Stimulated activated CD4-positive, alpha-beta T cell treated with anti-CD3 and anti-CD28 coated beads, Interleukin-15, amount 100 ng/mL, for 24 hours (primary cell): ENCODE results near the gene TSPO2.

Experiments used
- DNase-seq: peaks from one replicate; pipeline ENCODE4 v3.0.0-alpha.2; 2020

Gene TSPO2

DNA sequence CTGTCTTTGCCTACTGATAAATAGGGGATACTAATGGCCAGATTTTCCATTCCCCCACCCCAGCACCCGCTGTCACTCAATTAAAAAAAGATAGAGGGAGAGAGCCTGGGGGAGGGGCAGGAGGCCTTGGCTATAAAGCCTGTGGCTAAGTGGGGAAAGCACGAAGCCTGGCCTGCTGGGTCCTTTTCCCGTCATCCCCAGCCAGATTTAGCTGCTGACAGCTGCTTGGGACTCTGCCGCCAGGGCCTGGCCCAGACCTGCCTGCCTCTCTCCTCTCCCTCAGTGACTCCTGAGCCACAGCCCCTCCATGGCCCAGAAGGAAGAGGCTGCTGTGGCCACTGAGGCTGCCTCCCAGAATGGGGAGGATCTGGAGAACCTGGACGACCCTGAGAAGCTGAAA, 10.8 kb downstream of the TSPO2 start, which contains the start of gene APOBEC2:
Gene APOBEC2, plus strand, starts transcription at position 162 of the 400 bp plus-strand sequence. Its CDS starts 146 bp downstream, at position 308.
- no peak for DNase-seq

DNA sequence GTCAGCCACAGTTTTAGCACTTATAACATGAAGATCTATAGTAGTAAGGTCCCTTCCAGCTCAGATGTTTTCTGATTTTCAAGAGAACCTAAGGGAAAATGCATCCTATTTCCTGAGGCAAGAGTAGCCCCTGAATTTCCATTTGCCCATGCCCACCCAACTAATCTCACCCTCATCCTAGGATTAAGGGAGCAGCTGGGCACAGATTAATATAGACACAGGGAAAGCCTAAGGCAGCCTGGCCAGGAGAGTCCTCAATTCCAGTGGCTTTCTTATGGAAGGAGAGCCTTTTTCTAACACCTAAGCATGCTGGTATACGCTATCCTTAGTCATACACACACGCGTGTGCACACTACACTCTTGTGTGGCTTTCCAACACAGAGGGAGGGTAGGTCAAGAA, 12.2 kb downstream of the TSPO2 start:
- DNase-seq = no peak

DNA sequence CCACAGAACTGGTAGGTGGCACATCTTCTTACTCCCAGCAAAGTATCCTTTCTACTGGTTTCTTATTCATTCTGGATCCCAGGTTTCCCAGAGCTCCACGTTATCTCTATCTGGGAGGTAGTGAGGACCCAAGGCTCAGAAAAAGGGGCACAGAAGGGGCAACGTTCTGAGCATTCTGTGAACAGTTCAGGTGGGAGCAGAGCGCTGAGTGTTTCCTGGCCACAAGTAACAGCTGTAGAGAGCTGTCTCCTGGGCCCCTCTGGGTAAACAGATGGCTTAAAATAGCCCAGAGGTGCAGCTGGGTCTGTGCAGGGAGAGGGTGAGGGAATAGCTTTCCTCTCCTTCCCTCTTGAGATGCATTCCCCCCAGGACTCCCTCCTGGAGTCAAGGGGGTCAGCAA, 12.9 kb downstream of the TSPO2 start:
- DNase-seq = no peak

GRCh38 chr6:41056768-41057490, 14.7 kb downstream of the TSPO2 start:
- DNase-seq = no peak

- DNase-seq = no peak
Observed at GRCh38 chr6:41058783-41059181, 16.5 kb downstream of the TSPO2 start.

DNA sequence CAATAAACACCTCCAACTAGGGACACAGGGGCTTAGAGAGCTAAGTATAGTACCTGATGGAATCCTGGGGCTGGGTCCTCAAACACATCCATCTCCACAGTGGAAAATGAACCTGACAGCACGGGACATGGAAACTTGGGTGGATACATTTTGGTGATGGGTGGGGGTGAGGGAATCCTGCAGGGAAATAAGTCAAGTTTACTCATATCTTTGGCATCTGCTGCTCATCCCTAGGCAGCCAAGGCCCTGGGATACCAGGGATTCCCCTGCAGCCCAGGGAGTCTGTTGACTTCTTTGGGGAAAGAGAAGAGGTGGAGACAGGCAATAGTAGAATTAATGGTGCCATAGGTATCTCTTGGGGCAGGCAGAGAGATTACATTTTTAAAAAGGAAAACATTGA, 17.3 kb downstream of the TSPO2 start:
- no peak for DNase-seq

DNA sequence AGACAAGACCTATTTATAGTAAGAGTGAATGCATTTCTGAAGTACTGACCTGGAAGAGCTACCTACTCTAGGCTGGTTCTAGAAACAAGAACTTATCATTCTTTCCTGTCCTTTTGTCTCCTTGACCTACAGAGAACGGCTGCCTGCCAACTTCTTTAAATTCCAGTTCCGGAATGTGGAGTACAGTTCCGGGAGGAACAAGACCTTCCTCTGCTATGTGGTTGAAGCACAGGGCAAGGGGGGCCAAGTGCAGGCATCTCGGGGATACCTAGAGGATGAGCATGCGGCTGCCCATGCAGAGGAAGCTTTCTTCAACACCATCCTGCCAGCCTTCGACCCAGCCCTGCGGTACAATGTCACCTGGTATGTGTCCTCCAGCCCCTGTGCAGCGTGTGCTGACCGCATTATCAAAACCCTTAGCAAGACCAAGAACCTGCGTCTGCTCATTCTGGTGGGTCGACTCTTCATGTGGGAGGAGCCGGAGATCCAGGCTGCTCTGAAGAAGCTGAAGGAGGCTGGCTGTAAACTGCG, 19.0 kb downstream of the TSPO2 start:
- no peak for DNase-seq

DNA sequence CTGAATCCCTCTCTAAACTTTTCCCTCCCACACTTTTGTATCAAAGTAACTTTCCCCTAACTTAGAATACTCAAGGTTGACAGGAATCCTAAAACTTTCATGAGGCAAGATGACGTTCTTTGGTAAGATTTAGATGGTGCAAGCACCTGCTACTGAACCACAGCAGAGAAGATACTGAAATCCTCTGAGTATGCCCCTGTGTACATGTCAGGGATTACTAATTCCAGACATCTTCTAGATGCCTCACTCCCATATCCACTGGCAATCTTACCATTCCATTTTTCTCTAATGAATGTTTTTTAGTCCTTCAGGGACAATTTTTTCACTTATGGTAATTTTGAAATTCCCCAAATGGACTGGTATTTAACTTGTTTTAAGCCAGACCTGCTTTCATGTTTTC, 19.8 kb downstream of the TSPO2 start:
- no peak for DNase-seq

- DNase-seq = no peak
Observed at GRCh38 chr6:41063884-41064285, 21.6 kb downstream of the TSPO2 start.

DNA sequence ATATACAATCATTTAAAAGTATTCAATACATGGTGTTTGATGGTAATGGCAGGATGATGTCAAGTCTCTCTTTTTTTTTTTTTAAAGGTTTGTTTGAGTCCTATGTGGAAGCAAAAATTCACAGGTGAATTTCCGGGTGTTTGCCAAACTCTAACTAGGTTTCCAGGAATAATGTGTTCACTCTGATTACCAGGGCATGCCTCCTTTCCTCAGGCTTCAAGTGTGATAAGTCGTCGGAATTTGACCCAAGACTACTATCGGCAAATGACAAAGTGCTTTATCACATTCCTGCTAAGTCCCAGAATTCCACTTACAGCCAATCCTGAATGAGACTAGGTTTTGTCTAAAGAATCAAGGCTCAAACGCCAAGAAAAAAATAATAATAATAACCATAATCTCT, 22.6 kb downstream of the TSPO2 start:
- DNase-seq = no peak

- no peak for DNase-seq
Observed at GRCh38 chr6:41065550-41066026, 23.3 kb downstream of the TSPO2 start.

DNA sequence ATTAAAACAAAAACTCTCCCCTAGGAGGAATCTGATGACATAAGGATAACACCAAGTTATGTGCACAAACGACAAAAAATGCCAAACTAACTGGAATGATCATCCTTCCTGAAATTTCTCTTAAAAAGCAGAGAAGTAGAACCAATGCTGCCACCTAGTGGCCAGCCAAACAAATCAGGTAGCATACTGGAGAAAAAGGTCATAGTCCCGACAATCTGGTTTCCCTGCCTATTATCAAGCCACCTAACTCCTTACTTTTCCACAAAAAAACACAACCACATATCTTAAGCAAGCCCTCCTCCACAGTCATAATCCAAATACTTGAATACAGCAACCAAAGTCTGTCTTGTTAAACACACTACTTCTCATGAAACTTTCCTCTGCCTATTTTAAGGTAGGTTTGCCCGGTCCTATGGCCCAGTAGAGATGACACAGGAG, 24.6 kb downstream of the TSPO2 start:
- DNase-seq = peak; percentile 72

DNA sequence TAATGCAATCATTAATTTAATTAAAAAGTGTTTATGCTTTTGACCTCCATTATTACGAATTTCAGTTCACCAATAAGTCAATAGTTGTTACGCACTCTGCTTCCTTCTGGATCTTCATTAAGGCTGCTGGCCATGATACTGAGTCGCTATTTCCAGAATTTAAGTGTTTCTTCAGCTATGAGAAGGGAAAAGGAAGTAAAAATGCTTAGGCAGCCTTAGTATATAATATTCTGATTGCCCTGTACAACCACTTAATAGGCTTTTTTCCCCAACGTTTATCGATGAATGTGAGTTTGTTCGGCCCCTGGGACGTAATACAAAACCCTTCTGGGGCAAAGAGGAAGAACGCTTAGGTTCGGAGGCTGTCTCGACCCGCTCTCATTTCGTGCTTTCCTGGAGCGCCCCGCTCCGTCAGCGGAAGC, 29.2 kb downstream of the TSPO2 start:
- peak; percentile 81 for DNase-seq

- DNase-seq = peak; percentile 100
Observed at GRCh38 chr6:41071923-41072835, 29.9 kb downstream of the TSPO2 start, which contains the start of gene OARD1. Gene OARD1 (minus strand): TSS chr6:41072356. CDS start chr6:41071634, 722 bp downstream.

GRCh38 chr6:41072836-41073202, 30.6 kb downstream of the TSPO2 start, which contains the start of gene NFYA:
Gene NFYA (plus strand): TSS chr6:41072974. CDS start chr6:41079090, 6,116 bp downstream.
- no peak for DNase-seq

- peak; percentile 88 for DNase-seq
Observed at GRCh38 chr6:41073203-41073967, 31.1 kb downstream of the TSPO2 start.

DNA sequence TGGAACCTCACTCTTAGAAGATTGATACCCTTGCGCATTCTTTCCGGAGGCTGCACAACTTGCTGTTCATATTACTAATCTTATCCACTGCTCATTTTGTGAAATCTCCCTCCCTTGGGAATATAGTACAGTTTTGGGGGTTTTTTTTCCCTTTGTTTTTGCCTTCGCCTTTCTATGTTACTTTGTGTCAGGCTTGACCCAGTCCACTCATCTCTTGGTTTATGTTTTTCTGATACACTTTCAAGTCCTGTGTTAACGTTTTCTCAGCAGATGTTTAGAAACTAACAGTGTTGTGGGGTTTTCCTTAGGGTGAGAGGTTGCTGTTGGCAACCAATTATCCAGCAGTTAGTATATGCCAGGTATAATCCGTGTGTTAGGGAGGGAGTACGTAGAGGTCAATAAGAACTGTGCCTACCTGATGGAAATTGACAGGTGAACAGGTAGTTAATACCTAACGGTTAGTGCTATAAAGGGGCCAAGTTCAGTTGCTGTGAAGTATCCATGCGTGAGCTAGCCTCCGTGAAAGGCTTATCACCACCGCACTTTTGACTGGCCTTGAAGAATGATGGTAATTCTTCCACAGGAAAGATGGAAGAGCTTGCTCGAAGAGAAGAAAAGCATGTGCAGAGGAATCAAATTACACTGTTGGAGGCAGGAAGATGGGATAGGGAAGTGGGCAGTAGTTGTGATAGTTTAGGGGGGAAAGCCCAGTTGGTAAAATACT, 31.9 kb downstream of the TSPO2 start:
- DNase-seq = no peak

DNA sequence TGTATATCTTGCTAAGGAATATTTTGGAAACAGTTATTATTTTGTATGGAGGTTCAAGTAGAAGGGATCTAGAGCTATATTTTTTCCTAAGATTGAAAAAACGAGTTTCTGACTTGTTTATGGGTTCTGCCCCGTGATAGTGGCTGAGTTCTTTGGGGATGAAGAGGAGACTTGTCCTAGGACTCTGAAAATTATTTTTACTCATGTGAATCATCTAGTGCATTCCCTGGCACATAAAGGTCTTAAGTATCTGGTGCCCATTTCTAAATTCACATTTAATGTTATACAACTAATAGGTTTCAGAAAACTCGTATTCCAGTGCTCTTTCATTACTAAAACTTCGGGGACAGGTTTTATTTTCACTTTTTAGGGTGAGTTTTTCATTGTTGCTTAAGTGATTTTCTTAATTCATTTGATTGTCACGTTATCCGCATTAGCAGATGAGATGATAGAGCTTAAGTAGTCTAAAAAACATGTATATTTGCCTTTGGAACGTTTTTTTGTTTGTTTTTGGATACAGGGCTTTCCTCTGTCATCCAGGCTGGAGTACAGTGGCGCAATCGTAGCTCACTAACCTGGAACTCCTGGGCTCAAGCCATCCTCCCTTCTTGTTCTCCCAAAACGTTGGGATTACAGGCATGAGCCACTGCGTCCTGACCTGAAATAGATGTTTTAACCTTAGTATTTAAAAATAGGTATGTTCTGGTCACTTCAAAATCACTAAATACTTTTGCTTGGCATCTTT, 32.6 kb downstream of the TSPO2 start:
- DNase-seq = no peak

GRCh38 chr6:41075651-41076626, 33.7 kb downstream of the TSPO2 start:
- DNase-seq = no peak

DNA sequence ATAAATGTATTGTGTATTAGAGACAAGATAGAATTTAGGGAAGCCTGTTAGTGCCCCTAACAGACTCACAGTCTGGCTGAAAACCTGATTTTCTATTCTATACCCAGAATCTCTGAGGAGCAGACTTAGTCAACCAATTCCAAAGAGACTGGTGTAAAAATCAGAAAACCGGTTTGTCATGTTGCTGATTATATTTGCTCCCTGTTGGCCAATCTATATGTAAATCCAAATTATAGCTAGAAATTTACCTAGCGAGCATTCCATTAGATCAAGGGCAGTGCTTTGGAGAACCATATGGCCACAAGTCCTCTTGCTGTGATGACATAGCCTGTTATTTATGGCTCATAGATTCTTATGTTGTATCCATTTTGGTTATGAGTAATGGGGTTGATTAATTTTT, 35.3 kb downstream of the TSPO2 start:
- no peak for DNase-seq
